Astrocyte (in vitro differentiated cells and primary cell): ENCODE measurements around the gene TCEAL1. TPM values are rescaled to one million over a fixed set of nuclear protein-coding genes. Genes with fewer than 3 reads are reported as not detected.

Source experiments
- DNase-seq: peaks from one replicate; pipeline ENCODE4 v3.0.0-alpha.2; 2010; ENCODE audit warnings: low read depth
- FAIRE-seq: peaks from 2 replicates; lab custom pipeline; 2011; peaks lifted over from hg19 to GRCh38; lab: Jason Lieb, UNC
- H2AFZ ChIP-seq: 2 replicates; pipeline ENCODE4 v1.6.0; 2012; ENCODE audit warnings: low read depth, low read length, inconsistent platforms
- H3K27ac ChIP-seq: 2 replicates; pipeline ENCODE4 v1.5.1; 2011; ENCODE audit warnings: low read depth, low read length, inconsistent platforms
- H3K27me3 ChIP-seq: 2 replicates; pipeline ENCODE4 v1.6.0; 2011; ENCODE audit warnings: low read length, inconsistent platforms; ENCODE audit not compliant: insufficient read depth
- H3K36me3 ChIP-seq: 2 replicates; pipeline ENCODE4 v1.5.1; 2011; ENCODE audit warnings: low read length, inconsistent platforms; ENCODE audit not compliant: insufficient read depth
- H3K4me1 ChIP-seq: 2 replicates; pipeline ENCODE4 v1.5.1; 2011; ENCODE audit warnings: low read length, inconsistent platforms; ENCODE audit not compliant: insufficient read depth
- H3K4me2 ChIP-seq: 2 replicates; pipeline ENCODE4 v1.6.0; 2012; ENCODE audit warnings: low read length, inconsistent platforms
- H3K4me3 ChIP-seq: 2 replicates; pipeline ENCODE4 v1.5.1; 2011; ENCODE audit warnings: low read depth, mild to moderate bottlenecking, low read length, inconsistent platforms; ENCODE audit not compliant: insufficient read depth
- H3K79me2 ChIP-seq: 2 replicates; pipeline ENCODE4 v1.6.0; 2012; ENCODE audit warnings: mild to moderate bottlenecking, low read length, inconsistent platforms; ENCODE audit not compliant: insufficient read depth
- H3K9ac ChIP-seq: 2 replicates; pipeline ENCODE4 v1.6.0; 2012; ENCODE audit warnings: mild to moderate bottlenecking, low read length, inconsistent platforms
- H3K9me3 ChIP-seq: 2 replicates; pipeline ENCODE4 v1.5.1; 2012; ENCODE audit warnings: low read depth, mild to moderate bottlenecking, low read length, inconsistent platforms; ENCODE audit not compliant: insufficient read depth
- H4K20me1 ChIP-seq: 2 replicates; pipeline ENCODE4 v1.6.0; 2012; ENCODE audit warnings: low read length, inconsistent platforms; ENCODE audit not compliant: insufficient read depth
- H3K27ac Mint-ChIP-seq: one replicate; pipeline ENCODE4 v1.8.0; 2021; ENCODE audit warnings: mild to moderate bottlenecking, mixed read lengths; ENCODE audit not compliant: unreplicated experiment
- H3K27me3 Mint-ChIP-seq: one replicate; pipeline ENCODE4 v1.8.0; 2021; ENCODE audit warnings: low read depth, mixed read lengths; ENCODE audit not compliant: unreplicated experiment
- H3K36me3 Mint-ChIP-seq: one replicate; pipeline ENCODE4 v1.8.0; 2021; ENCODE audit warnings: low read depth, mixed read lengths; ENCODE audit not compliant: unreplicated experiment
- H3K4me1 Mint-ChIP-seq: one replicate; pipeline ENCODE4 v1.8.0; 2021; ENCODE audit warnings: low read depth, mixed read lengths; ENCODE audit not compliant: unreplicated experiment
- H3K4me3 Mint-ChIP-seq: one replicate; pipeline ENCODE4 v1.8.0; 2021; ENCODE audit warnings: mild to moderate bottlenecking, moderate library complexity, mixed read lengths; ENCODE audit not compliant: unreplicated experiment
- H3K9me3 Mint-ChIP-seq: one replicate; pipeline ENCODE4 v1.8.0; 2021; ENCODE audit warnings: mild to moderate bottlenecking, mixed read lengths; ENCODE audit not compliant: unreplicated experiment
- CTCF ChIP-seq: IDR thresholded peaks from 2 replicates; pipeline ENCODE4 v1.5.1; 2011; ENCODE audit warnings: low read depth, mild to moderate bottlenecking, inconsistent platforms, low read length, moderate library complexity; ENCODE audit not compliant: insufficient read depth
- EZH2 ChIP-seq: IDR thresholded peaks from 2 replicates; pipeline ENCODE4 v1.6.1; 2012; ENCODE audit warnings: mild to moderate bottlenecking, low read length, inconsistent platforms; ENCODE audit not compliant: insufficient read depth
- total RNA-seq: library from RNA; stranded (reverse); gene quantifications from 2 replicates; pipeline ENCODE4 v1.2.1, GENCODE V29; 2021

The TCEAL1 gene
- total RNA-seq, 1 donor from 2014 or later = 12.3 TPM

- Histone ChIP-seq H4K20me1 (no peaks in the 10 kb centered on the region), H3K4me2 (peak within 1 kb of the TSS; percentile 91), H2AFZ (peak within 1 kb of the TSS; percentile 75), H3K4me1 (no peaks in the 10 kb centered on the region), H3K4me3 (peak within 1 kb of the TSS; percentile 67), H3K27me3 (no peaks in the 10 kb centered on the region), H3K79me2 (peaks cover 14% of the 10 kb centered on the region), H3K27ac (peak within 1 kb of the TSS; percentile 75), H3K9me3 (no peaks in the 10 kb centered on the region), H3K36me3 (no peaks in the 10 kb centered on the region), H3K9ac (peak within 1 kb of the TSS; percentile 93)
- peak within 1 kb of the TSS; percentile 88 for H3K4me3 Mint-ChIP-seq
- TF ChIP-seq CTCF (no peak), EZH2 (no peak)
- FAIRE-seq (no peak), DNase-seq (peak; percentile 25)
- no peaks in the 10 kb centered on the region for H3K9me3 Mint-ChIP-seq
- peaks cover 2% of the 10 kb centered on the region for H3K36me3 Mint-ChIP-seq
- H3K4me1 Mint-ChIP-seq = no peaks in the 10 kb centered on the region
- peak within 1 kb of the TSS; percentile 44 for H3K27ac Mint-ChIP-seq
- no peaks in the 10 kb centered on the region for H3K27me3 Mint-ChIP-seq
These were observed 21.1 kb upstream of the TCEAL1 start, which contains the start of gene TCEAL3 for GRCh38 chrX:103607364-103608305. Gene TCEAL3 (plus strand): TSS chrX:103607963. CDS start chrX:103609065, 1,102 bp downstream.

GRCh38 chrX:103608306-103608963, 20.3 kb upstream of the TCEAL1 start:
- Histone ChIP-seq H3K9me3 (no peaks in the 10 kb centered on the region), H3K4me1 (no peaks in the 10 kb centered on the region), H3K79me2 (peaks cover 14% of the 10 kb centered on the region), H3K9ac (peak overlapping the region; percentile 93), H2AFZ (peak overlapping the region; percentile 73), H3K36me3 (no peaks in the 10 kb centered on the region), H3K27ac (peak overlapping the region; percentile 75), H3K27me3 (no peaks in the 10 kb centered on the region), H4K20me1 (no peaks in the 10 kb centered on the region), H3K4me3 (peak overlapping the region; percentile 67), H3K4me2 (peak overlapping the region; percentile 91)
- FAIRE-seq (no peak), DNase-seq (no peak)
- Mint-ChIP-seq H3K27ac (peak overlapping the region; percentile 44), H3K4me3 (peak overlapping the region; percentile 88), H3K36me3 (no peaks in the 10 kb centered on the region), H3K9me3 (no peaks in the 10 kb centered on the region), H3K4me1 (peaks cover 2% of the 10 kb centered on the region), H3K27me3 (no peaks in the 10 kb centered on the region)
- TF ChIP-seq CTCF (no peak), EZH2 (no peak)
